Vagina (tissue), 2 donors: ENCODE data around the gene COA1. TPM values are rescaled to one million over a fixed set of nuclear protein-coding genes. Genes with fewer than 3 reads are reported as not detected.

Source experiments
- DNase-seq, 2 donors: peaks; one replicate each; pipeline ENCODE4 v3.0.0-alpha.2; 2017; ENCODE audit errors: extremely low spot score in 2 of 2
- H3K27ac ChIP-seq: fragments of 200-600 bp; sonication (generic); one replicate; pipeline ENCODE4 v1.5.1; 2019
- H3K27me3 ChIP-seq: fragments of 200-600 bp; sonication (generic); one replicate; pipeline ENCODE4 v1.5.1; 2019
- H3K36me3 ChIP-seq, 2 donors: fragments of 200-600 bp; sonication (generic); one replicate each; pipeline ENCODE4 v1.5.1; 2017 to 2019
- H3K4me1 ChIP-seq: fragments of 200-600 bp; sonication (generic); one replicate; pipeline ENCODE4 v1.5.1; 2019
- H3K4me3 ChIP-seq, 2 donors: fragments of 200-600 bp; sonication (generic); 1 replicate in 1 of 2; 2 replicates in 1 of 2; pipeline ENCODE4 v1.5.1; 2016 to 2019
- H3K9me3 ChIP-seq: fragments of 200-600 bp; sonication (generic); one replicate; pipeline ENCODE4 v1.5.1; 2019
- POLR2A ChIP-seq, 2 donors: fragments of 450-650 bp; IDR thresholded peaks; one replicate each; pipeline ENCODE4 v1.6.1; 2017; ENCODE audit warnings: antibody characterized with exemption in 2 of 2, mild to moderate bottlenecking in 2 of 2, moderate library complexity in 2 of 2
- POLR2AphosphoS5 ChIP-seq, 2 donors: sonication (generic); formaldehyde crosslinking; IDR thresholded peaks; one replicate each; pipeline ENCODE4 v1.9.0; 2017; ENCODE audit warnings: antibody characterized with exemption in 2 of 2, mild to moderate bottlenecking in 2 of 2, low read depth in 1 of 2; ENCODE audit not compliant: insufficient read depth in 1 of 2
- intact Hi-C: fragments of 100-400 bp; cut with DNase I; formaldehyde crosslinking; loops from one replicate; pipeline ENCODE4 v1.15.1; 2023
- total RNA-seq: library from RNA; depleted of rRNA; stranded (reverse); fragments of >200 nt; gene quantifications from one replicate; pipeline ENCODE4 v1.2.3, GENCODE V29; 2016
- TF ChIP-seq, protein P1 (sequence below), 3 experiments: fragments of 450-650 bp in 2 of 3; fragments of 200-600 bp in 1 of 3; sonication (generic) in 1 of 3; IDR thresholded peaks; one replicate each; pipeline ENCODE4 v1.5.1; 2017 to 2019; ENCODE audit warnings: antibody characterized with exemption in 3 of 3, mild to moderate bottlenecking in 2 of 3, moderate library complexity in 2 of 3

Gene COA1
- total RNA-seq, 1 donor from 2014 or later = 47.6 TPM

DNA sequence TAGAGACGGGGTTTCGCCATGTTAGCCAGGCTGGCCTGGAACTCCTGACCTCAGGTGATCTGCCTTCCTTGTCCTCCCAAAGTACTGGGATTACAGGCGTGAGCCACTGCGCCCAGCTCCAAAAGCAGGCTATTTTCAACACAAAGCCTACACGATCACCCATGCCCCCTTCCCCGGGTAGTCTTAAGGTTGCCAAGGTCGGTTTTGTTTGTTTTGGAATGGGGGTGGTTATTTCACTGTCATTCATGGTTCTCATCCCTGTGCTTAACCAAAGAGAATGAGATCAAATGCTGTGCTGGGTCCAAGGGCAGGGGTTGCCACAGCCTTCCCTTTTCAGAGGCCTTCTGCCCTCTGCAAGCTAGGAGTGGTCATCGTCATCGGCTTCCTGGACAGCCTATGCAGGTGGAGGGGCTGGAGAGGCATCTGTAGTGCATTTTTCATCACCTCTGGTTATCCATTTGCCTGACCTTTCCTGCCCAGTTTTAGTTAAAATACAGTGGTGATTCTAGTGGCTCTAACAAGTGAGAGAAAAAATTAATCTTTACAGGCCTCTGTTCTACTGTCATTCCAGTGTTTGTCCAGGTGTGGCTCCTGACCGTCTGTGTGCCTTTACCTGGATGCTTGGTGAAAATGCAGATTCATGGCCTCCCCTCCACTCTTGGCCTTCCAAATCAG is 40.6 kb upstream of the COA1 start:
- peaks cover 0 to 13% of the 10 kb centered on the region in 2 donors for H3K36me3 ChIP-seq
- DNase-seq = no peak
- intact Hi-C loops = no loop called here
- H3K4me1 ChIP-seq = peaks cover 5% of the 10 kb centered on the region
- TF ChIP-seq POLR2AphosphoS5 (IDR thresholded peaks at IDR 0.05; ENCODE audit: insufficient read depth in 1 of 2, low read depth in 1 of 2) (no peak), POLR2A (IDR thresholded peaks at IDR 0.05) (no peak)
- TF ChIP-seq, protein P1, sequence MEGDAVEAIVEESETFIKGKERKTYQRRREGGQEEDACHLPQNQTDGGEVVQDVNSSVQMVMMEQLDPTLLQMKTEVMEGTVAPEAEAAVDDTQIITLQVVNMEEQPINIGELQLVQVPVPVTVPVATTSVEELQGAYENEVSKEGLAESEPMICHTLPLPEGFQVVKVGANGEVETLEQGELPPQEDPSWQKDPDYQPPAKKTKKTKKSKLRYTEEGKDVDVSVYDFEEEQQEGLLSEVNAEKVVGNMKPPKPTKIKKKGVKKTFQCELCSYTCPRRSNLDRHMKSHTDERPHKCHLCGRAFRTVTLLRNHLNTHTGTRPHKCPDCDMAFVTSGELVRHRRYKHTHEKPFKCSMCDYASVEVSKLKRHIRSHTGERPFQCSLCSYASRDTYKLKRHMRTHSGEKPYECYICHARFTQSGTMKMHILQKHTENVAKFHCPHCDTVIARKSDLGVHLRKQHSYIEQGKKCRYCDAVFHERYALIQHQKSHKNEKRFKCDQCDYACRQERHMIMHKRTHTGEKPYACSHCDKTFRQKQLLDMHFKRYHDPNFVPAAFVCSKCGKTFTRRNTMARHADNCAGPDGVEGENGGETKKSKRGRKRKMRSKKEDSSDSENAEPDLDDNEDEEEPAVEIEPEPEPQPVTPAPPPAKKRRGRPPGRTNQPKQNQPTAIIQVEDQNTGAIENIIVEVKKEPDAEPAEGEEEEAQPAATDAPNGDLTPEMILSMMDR (IDR thresholded peaks at IDR 0.05) = no peak
- H3K27ac ChIP-seq = no peak overlapping the region
- no peaks in the 10 kb centered on the region for H3K9me3 ChIP-seq
- H3K4me3 ChIP-seq = no peak overlapping the region
- H3K27me3 ChIP-seq = no peaks in the 10 kb centered on the region

DNA sequence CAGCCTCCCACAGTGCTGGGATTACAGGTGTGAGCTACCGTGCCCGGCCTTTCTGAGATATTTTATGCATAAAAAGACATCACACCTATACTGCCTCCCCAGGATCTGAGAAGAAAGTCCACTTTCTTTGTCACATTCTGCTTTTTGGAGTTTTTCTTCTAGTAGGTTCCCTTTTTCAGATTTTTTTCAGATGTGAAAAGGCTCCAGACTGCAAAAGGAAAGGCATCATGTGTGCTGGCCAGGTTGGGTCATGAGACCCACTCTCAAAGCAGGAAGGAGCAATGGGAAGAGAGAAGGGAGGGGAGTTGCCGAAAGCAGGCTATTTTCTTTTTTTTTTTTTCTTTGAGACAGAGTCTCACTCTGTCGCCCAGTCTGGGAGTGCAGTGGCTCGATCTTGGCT is 40.0 kb upstream of the COA1 start:
- H3K36me3 ChIP-seq = peaks cover 0 to 13% of the 10 kb centered on the region in 2 donors
- no peak overlapping the region for H3K27ac ChIP-seq
- peaks cover 11% of the 10 kb centered on the region for H3K4me1 ChIP-seq
- DNase-seq = no peak
- intact Hi-C loops = no loop called here
- TF ChIP-seq, protein P1 (IDR thresholded peaks at IDR 0.05) = no peak
- TF ChIP-seq POLR2AphosphoS5 (IDR thresholded peaks at IDR 0.05; ENCODE audit: insufficient read depth in 1 of 2, low read depth in 1 of 2) (no peak), POLR2A (IDR thresholded peaks at IDR 0.05) (no peak)
- H3K27me3 ChIP-seq = no peaks in the 10 kb centered on the region
- no peaks in the 10 kb centered on the region for H3K9me3 ChIP-seq
- no peak overlapping the region for H3K4me3 ChIP-seq

DNA sequence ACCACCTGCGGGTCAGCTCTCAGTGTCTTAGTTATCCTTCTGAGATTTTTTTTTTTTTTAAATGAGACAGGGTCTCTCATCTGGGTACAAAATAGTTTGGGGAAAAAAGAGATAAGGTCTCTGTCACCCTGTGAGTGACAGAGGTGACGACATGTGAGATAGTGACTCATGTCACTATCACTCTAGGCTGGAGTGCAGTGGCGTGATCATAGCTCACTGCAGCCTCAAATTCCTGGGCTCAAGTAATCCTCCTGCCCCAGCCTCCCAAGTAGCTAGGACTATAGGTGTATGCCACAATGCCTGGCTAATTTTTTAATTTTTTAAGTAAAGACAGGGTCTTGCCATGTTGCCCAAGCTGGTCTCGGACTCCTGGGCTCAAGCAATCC is 39.6 kb upstream of the COA1 start:
- TF ChIP-seq POLR2AphosphoS5 (IDR thresholded peaks at IDR 0.05; ENCODE audit: insufficient read depth in 1 of 2, low read depth in 1 of 2) = no peak
- TF ChIP-seq POLR2A (IDR thresholded peaks at IDR 0.05) = no peak
- TF ChIP-seq, protein P1 (IDR thresholded peaks at IDR 0.05) = no peak
- H3K27me3 ChIP-seq = no peaks in the 10 kb centered on the region
- H3K9me3 ChIP-seq = no peaks in the 10 kb centered on the region
- no peak for DNase-seq
- H3K27ac ChIP-seq = no peak overlapping the region
- intact Hi-C loops = no loop called here
- H3K4me1 ChIP-seq = peaks cover 15% of the 10 kb centered on the region
- peaks cover 0 to 13% of the 10 kb centered on the region in 2 donors for H3K36me3 ChIP-seq
- no peak overlapping the region for H3K4me3 ChIP-seq

DNA sequence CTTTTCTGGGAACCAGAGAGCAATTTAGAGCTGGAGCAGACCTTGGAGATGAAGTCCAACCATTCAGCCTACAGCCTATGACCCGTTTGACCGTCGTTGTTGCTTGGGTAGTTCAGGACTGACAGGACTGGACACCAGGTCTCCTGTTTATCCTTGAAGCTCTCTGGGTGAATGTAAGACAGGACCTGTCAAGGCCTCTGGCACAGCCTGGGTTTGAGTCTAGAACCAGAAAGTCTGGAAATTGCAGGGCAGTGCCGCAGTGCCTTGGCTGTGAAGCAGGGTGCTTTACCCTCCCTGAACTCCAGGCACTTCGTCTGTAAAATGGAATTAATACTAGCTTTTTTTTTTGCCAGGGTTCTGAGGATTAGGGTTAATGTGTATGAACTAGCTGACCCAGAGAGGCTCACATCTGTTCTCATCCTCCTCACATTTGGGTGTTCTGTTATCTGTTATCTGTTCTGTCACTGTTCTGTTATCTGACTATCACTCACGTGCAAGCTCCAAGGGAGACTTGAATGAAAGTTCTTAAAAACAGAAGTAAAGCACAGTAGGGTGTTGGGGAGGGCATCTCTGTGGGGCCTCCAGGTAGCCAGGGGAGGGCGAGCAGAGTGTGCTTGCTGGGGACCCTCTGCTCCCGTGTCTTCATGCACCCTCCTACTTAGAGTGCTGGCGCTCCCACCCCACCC is 39.0 kb upstream of the COA1 start:
- TF ChIP-seq POLR2AphosphoS5 (IDR thresholded peaks at IDR 0.05; ENCODE audit: insufficient read depth in 1 of 2, low read depth in 1 of 2) (peak in 1 of 2 donors; percentile 17), POLR2A (IDR thresholded peaks at IDR 0.05) (no peak)
- no peak for DNase-seq
- Histone ChIP-seq H3K4me3 (no peak overlapping the region), H3K4me1 (peaks cover 19% of the 10 kb centered on the region), H3K9me3 (no peaks in the 10 kb centered on the region), H3K27ac (no peak overlapping the region), H3K27me3 (no peaks in the 10 kb centered on the region), H3K36me3 (peaks cover 0 to 13% of the 10 kb centered on the region in 2 donors)
- intact Hi-C loops = no loop called here

DNA sequence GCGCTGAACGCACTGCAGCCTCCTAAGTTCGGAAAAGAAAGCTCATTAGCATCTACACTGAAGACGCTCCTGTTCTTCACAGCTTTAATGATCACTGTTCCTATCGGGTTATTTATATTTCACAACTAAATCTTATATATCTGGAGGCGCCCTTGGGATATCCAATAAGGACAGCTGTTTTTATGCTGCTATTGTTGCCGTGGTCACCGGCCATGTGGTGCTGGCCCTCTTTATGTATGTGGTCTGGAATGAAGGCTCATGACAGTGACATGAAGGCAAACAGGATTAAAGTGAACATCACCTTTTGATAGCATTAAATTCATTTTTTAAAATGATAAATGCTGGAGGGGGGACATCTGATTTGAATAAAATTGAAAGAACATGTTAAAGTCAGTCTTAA is 38.0 kb upstream of the COA1 start:
- Histone ChIP-seq H3K27ac (no peak overlapping the region), H3K4me1 (peaks cover 27% of the 10 kb centered on the region), H3K9me3 (no peaks in the 10 kb centered on the region), H3K36me3 (peaks cover 0 to 12% of the 10 kb centered on the region in 2 donors), H3K4me3 (no peak overlapping the region), H3K27me3 (no peaks in the 10 kb centered on the region)
- intact Hi-C loops = no loop called here
- no peak for DNase-seq
- no peak for TF ChIP-seq POLR2AphosphoS5 (IDR thresholded peaks at IDR 0.05; ENCODE audit: insufficient read depth in 1 of 2, low read depth in 1 of 2)
- TF ChIP-seq, protein P1 (IDR thresholded peaks at IDR 0.05) = no peak
- TF ChIP-seq POLR2A (IDR thresholded peaks at IDR 0.05) = no peak
